NCI-H1436 (cell line): Measurements from ENCODE around the gene CLEC4M.
"Not testable (repeated sequence)": the region's sequence is repeated elsewhere in the genome, so short reads cannot be mapped to it uniquely, and the experiment has no call there.

Source experiments
- DNase-seq: peaks from one replicate; lab custom pipeline; 2025; lab: John Stamatoyannopoulos, UW

The CLEC4M gene

GRCh38 chr19:7811989-7812388 lies 48.9 kb downstream of the CLEC4M start:
- DNase-seq: no peak

GRCh38 chr19:7815325-7815724 lies 52.3 kb downstream of the CLEC4M start:
- no peak for DNase-seq

- DNase-seq: not testable (repeated sequence)
These were observed 53.0 kb downstream of the CLEC4M start for GRCh38 chr19:7816040-7816439.

- DNase-seq: no peak
These were observed 54.8 kb downstream of the CLEC4M start for GRCh38 chr19:7817801-7818200.

GRCh38 chr19:7818806-7819205 lies 55.8 kb downstream of the CLEC4M start:
- DNase-seq: no peak
